ENCODE results near the gene SERGEF.

SERGEF gene

GRCh38 chr11:17853280-17853679 is 159.6 kb downstream of the SERGEF start:
- Histone ChIP-seq H3K36me3 (ENCODE audit: control insufficient read depth, insufficient read depth, low read length, severe bottlenecking) (no peaks in the 10 kb centered on the region), H3K27me3 (replicated peaks; ENCODE audit: control insufficient read depth, insufficient read depth, low read length) (no peaks in the 10 kb centered on the region), H3K4me3 (ENCODE audit: low read length) (no peak overlapping the region), H3K9me3 (ENCODE audit: control insufficient read depth, low read length) (no peaks in the 10 kb centered on the region), H3K9ac (ENCODE audit: low read length) (no peak overlapping the region), H3K4me1 (ENCODE audit: control insufficient read depth, insufficient read depth, low read length) (peaks cover 4% of the 10 kb centered on the region)
- DNase-seq (ENCODE audit: low read depth) = no peak

GRCh38 chr11:17852246-17852645 is 160.6 kb downstream of the SERGEF start:
- DNase-seq (ENCODE audit: low read depth) = no peak
- H3K36me3 ChIP-seq (ENCODE audit: control insufficient read depth, insufficient read depth, low read length, severe bottlenecking) = no peaks in the 10 kb centered on the region

GRCh38 chr11:17851697-17852096 is 161.2 kb downstream of the SERGEF start:
- H3K9ac ChIP-seq (ENCODE audit: low read length) = no peak overlapping the region
- DNase-seq (ENCODE audit: low read depth) = no peak
- H3K36me3 ChIP-seq (ENCODE audit: control insufficient read depth, insufficient read depth, low read length, severe bottlenecking) = no peaks in the 10 kb centered on the region

More at GRCh38 chr11:17852246-17852645, 160.6 kb downstream of the SERGEF start:
- no peak overlapping the region for H3K9ac ChIP-seq (ENCODE audit: low read length)
- H3K27me3 ChIP-seq (replicated peaks; ENCODE audit: control insufficient read depth, insufficient read depth, low read length) = no peaks in the 10 kb centered on the region
- no peaks in the 10 kb centered on the region for H3K9me3 ChIP-seq (ENCODE audit: control insufficient read depth, low read length)
- H3K4me3 ChIP-seq (ENCODE audit: low read length) = no peak overlapping the region
- H3K4me1 ChIP-seq (ENCODE audit: control insufficient read depth, insufficient read depth, low read length) = peaks cover 4% of the 10 kb centered on the region

GRCh38 chr11:17850336-17850735 is 162.5 kb downstream of the SERGEF start:
- no peak for DNase-seq (ENCODE audit: low read depth)
- Histone ChIP-seq H3K4me3 (ENCODE audit: low read length) (no peak overlapping the region), H3K9ac (ENCODE audit: low read length) (no peak overlapping the region), H3K9me3 (ENCODE audit: control insufficient read depth, low read length) (no peaks in the 10 kb centered on the region), H3K36me3 (ENCODE audit: control insufficient read depth, insufficient read depth, low read length, severe bottlenecking) (no peaks in the 10 kb centered on the region), H3K27me3 (replicated peaks; ENCODE audit: control insufficient read depth, insufficient read depth, low read length) (no peaks in the 10 kb centered on the region), H3K4me1 (ENCODE audit: control insufficient read depth, insufficient read depth, low read length) (peaks cover 12% of the 10 kb centered on the region)

More at GRCh38 chr11:17851697-17852096, 161.2 kb downstream of the SERGEF start:
- Histone ChIP-seq H3K4me3 (ENCODE audit: low read length) (no peak overlapping the region), H3K27me3 (replicated peaks; ENCODE audit: control insufficient read depth, insufficient read depth, low read length) (no peaks in the 10 kb centered on the region), H3K4me1 (ENCODE audit: control insufficient read depth, insufficient read depth, low read length) (peaks cover 4% of the 10 kb centered on the region), H3K9me3 (ENCODE audit: control insufficient read depth, low read length) (no peaks in the 10 kb centered on the region)

GRCh38 chr11:17848715-17849114 is 164.1 kb downstream of the SERGEF start:
- no peak for DNase-seq (ENCODE audit: low read depth)
- Histone ChIP-seq H3K4me1 (ENCODE audit: control insufficient read depth, insufficient read depth, low read length) (peaks cover 18% of the 10 kb centered on the region), H3K9me3 (ENCODE audit: control insufficient read depth, low read length) (no peaks in the 10 kb centered on the region), H3K9ac (ENCODE audit: low read length) (no peak overlapping the region), H3K36me3 (ENCODE audit: control insufficient read depth, insufficient read depth, low read length, severe bottlenecking) (no peaks in the 10 kb centered on the region), H3K27me3 (replicated peaks; ENCODE audit: control insufficient read depth, insufficient read depth, low read length) (no peaks in the 10 kb centered on the region), H3K4me3 (ENCODE audit: low read length) (no peak overlapping the region)

- Histone ChIP-seq H3K9ac (ENCODE audit: low read length) (no peak overlapping the region), H3K4me3 (ENCODE audit: low read length) (no peak overlapping the region), H3K9me3 (ENCODE audit: control insufficient read depth, low read length) (no peaks in the 10 kb centered on the region), H3K36me3 (ENCODE audit: control insufficient read depth, insufficient read depth, low read length, severe bottlenecking) (no peaks in the 10 kb centered on the region), H3K27me3 (replicated peaks; ENCODE audit: control insufficient read depth, insufficient read depth, low read length) (no peaks in the 10 kb centered on the region), H3K4me1 (ENCODE audit: control insufficient read depth, insufficient read depth, low read length) (peaks cover 14% of the 10 kb centered on the region)
- DNase-seq (ENCODE audit: low read depth) = no peak
Measured at GRCh38 chr11:17846852-17847453, 165.9 kb downstream of the SERGEF start.

DNA sequence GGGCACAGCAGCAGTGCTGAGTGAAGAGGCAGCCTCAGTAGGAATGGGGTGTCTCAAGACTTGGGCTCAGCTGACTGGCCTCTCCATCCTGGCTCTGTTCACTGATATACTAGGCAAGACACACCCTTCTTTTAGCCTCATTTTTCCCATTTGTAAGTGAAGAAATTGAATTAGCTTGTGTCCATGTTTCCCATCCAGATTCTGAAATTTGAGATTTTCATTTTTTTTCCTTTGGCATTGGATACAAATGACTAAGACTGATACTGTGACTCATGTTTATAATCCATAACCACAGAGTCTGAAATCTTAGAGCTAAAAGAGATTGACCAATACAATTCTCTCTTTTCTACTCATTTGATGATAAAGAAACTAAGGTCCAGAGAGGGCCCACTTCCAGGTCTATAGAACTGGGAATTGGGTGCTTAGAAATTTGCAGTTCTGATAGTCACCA is 167.4 kb downstream of the SERGEF start:
- Histone ChIP-seq H3K9ac (ENCODE audit: low read length) (no peak overlapping the region), H3K9me3 (ENCODE audit: control insufficient read depth, low read length) (no peaks in the 10 kb centered on the region), H3K36me3 (ENCODE audit: control insufficient read depth, insufficient read depth, low read length, severe bottlenecking) (no peaks in the 10 kb centered on the region), H3K4me3 (ENCODE audit: low read length) (no peak overlapping the region), H3K4me1 (ENCODE audit: control insufficient read depth, insufficient read depth, low read length) (peaks cover 13% of the 10 kb centered on the region), H3K27me3 (replicated peaks; ENCODE audit: control insufficient read depth, insufficient read depth, low read length) (no peaks in the 10 kb centered on the region)
- peak; percentile 93 for DNase-seq (ENCODE audit: low read depth)

DNA sequence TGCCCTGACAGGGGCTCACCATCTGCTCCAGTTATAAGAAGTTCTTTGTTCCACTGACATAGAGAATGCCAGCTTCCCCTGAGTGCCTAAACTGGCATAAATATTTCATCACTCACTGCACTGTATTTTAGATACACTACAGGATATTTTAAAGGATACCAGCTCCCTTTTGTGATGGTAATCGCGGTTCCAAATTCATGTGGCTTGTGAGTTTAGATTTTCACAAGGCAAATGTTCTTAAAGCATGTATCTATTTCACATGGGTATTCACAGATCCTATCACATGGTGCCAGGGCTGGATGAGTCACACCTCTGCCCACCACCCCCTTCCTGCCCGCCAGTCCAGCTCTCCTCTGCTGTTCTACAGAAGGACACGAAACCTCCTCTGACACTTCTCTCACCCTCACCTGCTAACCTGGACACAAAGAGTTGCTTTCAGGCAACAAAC is 172.7 kb downstream of the SERGEF start:
- Histone ChIP-seq H3K4me1 (ENCODE audit: control insufficient read depth, insufficient read depth, low read length) (peaks cover 19% of the 10 kb centered on the region), H3K9me3 (ENCODE audit: control insufficient read depth, low read length) (no peaks in the 10 kb centered on the region), H3K36me3 (ENCODE audit: control insufficient read depth, insufficient read depth, low read length, severe bottlenecking) (no peaks in the 10 kb centered on the region), H3K27me3 (replicated peaks; ENCODE audit: control insufficient read depth, insufficient read depth, low read length) (no peaks in the 10 kb centered on the region), H3K4me3 (ENCODE audit: low read length) (no peak overlapping the region), H3K9ac (ENCODE audit: low read length) (no peak overlapping the region)
- peak; percentile 14 for DNase-seq (ENCODE audit: low read depth)

- no peaks in the 10 kb centered on the region for H3K36me3 ChIP-seq (ENCODE audit: control insufficient read depth, insufficient read depth, low read length, severe bottlenecking)
- no peaks in the 10 kb centered on the region for H3K9me3 ChIP-seq (ENCODE audit: control insufficient read depth, low read length)
- H3K27me3 ChIP-seq (replicated peaks; ENCODE audit: control insufficient read depth, insufficient read depth, low read length) = no peaks in the 10 kb centered on the region
- peak; percentile 16 for DNase-seq (ENCODE audit: low read depth)
- H3K4me1 ChIP-seq (ENCODE audit: control insufficient read depth, insufficient read depth, low read length) = peaks cover 16% of the 10 kb centered on the region
- H3K9ac ChIP-seq (ENCODE audit: low read length) = no peak overlapping the region
- no peak overlapping the region for H3K4me3 ChIP-seq (ENCODE audit: low read length)
Measured at GRCh38 chr11:17839450-17839849, 173.4 kb downstream of the SERGEF start.

DNA sequence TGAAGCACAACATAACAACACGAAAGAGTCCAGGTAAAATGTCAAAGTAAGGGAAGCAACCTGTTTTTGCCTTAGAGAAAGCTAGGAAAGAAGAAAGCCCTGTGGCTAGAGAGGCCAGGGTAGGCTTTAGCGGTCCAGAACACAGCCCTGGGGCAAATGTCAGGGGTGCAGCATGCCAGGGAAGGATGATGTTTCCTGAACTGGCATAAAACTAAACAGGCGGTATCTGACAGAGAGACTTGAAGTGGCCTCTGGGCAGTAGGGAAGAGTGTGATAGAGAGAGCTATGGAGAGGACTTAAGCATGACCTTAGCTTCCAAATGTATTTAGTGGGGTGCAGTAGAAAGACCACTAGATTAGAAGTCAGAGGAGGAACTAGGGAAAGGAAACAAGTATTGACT is 174.7 kb downstream of the SERGEF start:
- no peaks in the 10 kb centered on the region for H3K36me3 ChIP-seq (ENCODE audit: control insufficient read depth, insufficient read depth, low read length, severe bottlenecking)
- H3K9ac ChIP-seq (ENCODE audit: low read length) = no peak overlapping the region
- H3K9me3 ChIP-seq (ENCODE audit: control insufficient read depth, low read length) = no peaks in the 10 kb centered on the region
- no peak overlapping the region for H3K4me3 ChIP-seq (ENCODE audit: low read length)
- peaks cover 16% of the 10 kb centered on the region for H3K4me1 ChIP-seq (ENCODE audit: control insufficient read depth, insufficient read depth, low read length)
- no peak for DNase-seq (ENCODE audit: low read depth)
- H3K27me3 ChIP-seq (replicated peaks; ENCODE audit: control insufficient read depth, insufficient read depth, low read length) = no peaks in the 10 kb centered on the region

- Histone ChIP-seq H3K9ac (ENCODE audit: low read length) (no peak overlapping the region), H3K36me3 (ENCODE audit: control insufficient read depth, insufficient read depth, low read length, severe bottlenecking) (no peaks in the 10 kb centered on the region), H3K27me3 (replicated peaks; ENCODE audit: control insufficient read depth, insufficient read depth, low read length) (no peaks in the 10 kb centered on the region), H3K9me3 (ENCODE audit: control insufficient read depth, low read length) (no peaks in the 10 kb centered on the region), H3K4me1 (ENCODE audit: control insufficient read depth, insufficient read depth, low read length) (peaks cover 11% of the 10 kb centered on the region), H3K4me3 (ENCODE audit: low read length) (no peak overlapping the region)
- no peak for DNase-seq (ENCODE audit: low read depth)
Measured at GRCh38 chr11:17831883-17832282, 181.0 kb downstream of the SERGEF start.

- no peak for DNase-seq (ENCODE audit: low read depth)
- no peaks in the 10 kb centered on the region for H3K9me3 ChIP-seq (ENCODE audit: control insufficient read depth, low read length)
- H3K9ac ChIP-seq (ENCODE audit: low read length) = no peak overlapping the region
- no peaks in the 10 kb centered on the region for H3K36me3 ChIP-seq (ENCODE audit: control insufficient read depth, insufficient read depth, low read length, severe bottlenecking)
- no peaks in the 10 kb centered on the region for H3K27me3 ChIP-seq (replicated peaks; ENCODE audit: control insufficient read depth, insufficient read depth, low read length)
- no peak overlapping the region for H3K4me3 ChIP-seq (ENCODE audit: low read length)
- H3K4me1 ChIP-seq (ENCODE audit: control insufficient read depth, insufficient read depth, low read length) = peaks cover 11% of the 10 kb centered on the region
Measured at GRCh38 chr11:17831228-17831627, 181.6 kb downstream of the SERGEF start.

All from adipocyte (in vitro differentiated cells).